Breast epithelium (tissue), 3 donors: ENCODE measurements around the gene S100P.

Experiments
- CTCF ChIP-seq, 3 donors: fragments of 450-650 bp; IDR thresholded peaks; one replicate each; pipeline ENCODE4 v1.5.1; 2016 to 2017; ENCODE audit warnings: antibody characterized with exemption in 3 of 3, mild to moderate bottlenecking in 3 of 3, moderate library complexity in 3 of 3
- POLR2A ChIP-seq: fragments of 450-650 bp; IDR thresholded peaks from one replicate; pipeline ENCODE4 v1.6.1; 2016; ENCODE audit warnings: antibody characterized with exemption, mild to moderate bottlenecking, moderate library complexity

GRCh38 chr4:6689506-6689960, 4.1 kb upstream of the S100P start:
- TF ChIP-seq POLR2A (no peak), CTCF (IDR thresholded peaks at IDR 0.05) (no peak)
